ENCODE results near the gene TYW1B. TPM values are rescaled to one million over a fixed set of nuclear protein-coding genes. Genes with fewer than 3 reads are reported as not detected.
"Not testable (repeated sequence)": the region's sequence is repeated elsewhere in the genome, so short reads cannot be mapped to it uniquely, and the experiment has no call there.

Gene TYW1B
- total RNA-seq, 1 donor from 2014 or later = 2.3 TPM

DNA sequence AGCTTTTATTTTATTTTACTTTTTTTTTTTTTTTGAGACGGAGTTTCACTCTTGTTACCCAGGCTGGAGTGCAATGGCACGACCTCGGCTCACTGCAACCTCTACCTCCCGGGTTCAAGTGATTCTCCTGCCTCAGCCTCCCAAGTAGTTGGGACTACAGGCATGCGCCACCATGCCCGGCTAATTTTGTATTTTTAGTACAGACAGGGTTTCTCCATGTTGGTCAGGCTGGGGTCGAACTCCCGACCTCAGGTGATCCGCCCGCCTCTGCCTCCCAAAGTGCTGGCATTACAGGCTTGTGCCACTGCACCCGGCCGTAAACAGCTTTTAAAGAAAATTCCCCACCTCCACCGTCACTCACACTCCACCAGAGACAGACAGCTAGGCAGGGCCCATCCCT, 19.5 kb downstream of the TYW1B start:
- not testable (repeated sequence) for H3K9me3 Mint-ChIP-seq (ENCODE audit: unreplicated experiment); H3K4me1 Mint-ChIP-seq (ENCODE audit: unreplicated experiment); H3K4me3 Mint-ChIP-seq (ENCODE audit: unreplicated experiment); H3K27ac Mint-ChIP-seq (ENCODE audit: unreplicated experiment); DNase-seq (ENCODE audit: extremely low spot score, unreplicated experiment); H3K27me3 Mint-ChIP-seq (ENCODE audit: unreplicated experiment)
- H3K36me3 Mint-ChIP-seq (ENCODE audit: unreplicated experiment) = peaks cover 18% of the 10 kb centered on the region

DNA sequence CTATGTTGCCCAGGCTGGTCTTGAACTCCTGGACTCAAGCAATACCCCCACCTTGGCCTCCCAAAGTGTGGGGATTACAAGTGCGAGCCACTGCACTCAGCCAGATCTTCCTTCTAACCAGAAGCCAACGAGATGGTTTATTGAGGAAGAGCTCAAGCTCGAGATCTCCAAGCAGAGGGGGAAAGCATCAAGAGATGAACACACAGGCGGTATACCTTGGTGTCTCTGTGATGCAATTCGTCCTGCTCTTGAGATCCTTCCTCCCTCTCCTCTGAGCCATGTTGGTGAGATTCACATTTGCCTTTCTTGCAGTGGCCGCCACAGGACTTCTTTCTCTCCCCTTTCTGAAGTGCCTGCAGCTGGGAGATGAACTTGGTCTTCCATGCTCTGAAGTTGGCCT, 21.1 kb downstream of the TYW1B start:
- H3K4me3 Mint-ChIP-seq (ENCODE audit: unreplicated experiment); H3K4me1 Mint-ChIP-seq (ENCODE audit: unreplicated experiment); H3K27ac Mint-ChIP-seq (ENCODE audit: unreplicated experiment); H3K9me3 Mint-ChIP-seq (ENCODE audit: unreplicated experiment); DNase-seq (ENCODE audit: extremely low spot score, unreplicated experiment); H3K27me3 Mint-ChIP-seq (ENCODE audit: unreplicated experiment): not testable (repeated sequence)
- H3K36me3 Mint-ChIP-seq (ENCODE audit: unreplicated experiment) = peaks cover 19% of the 10 kb centered on the region

DNA sequence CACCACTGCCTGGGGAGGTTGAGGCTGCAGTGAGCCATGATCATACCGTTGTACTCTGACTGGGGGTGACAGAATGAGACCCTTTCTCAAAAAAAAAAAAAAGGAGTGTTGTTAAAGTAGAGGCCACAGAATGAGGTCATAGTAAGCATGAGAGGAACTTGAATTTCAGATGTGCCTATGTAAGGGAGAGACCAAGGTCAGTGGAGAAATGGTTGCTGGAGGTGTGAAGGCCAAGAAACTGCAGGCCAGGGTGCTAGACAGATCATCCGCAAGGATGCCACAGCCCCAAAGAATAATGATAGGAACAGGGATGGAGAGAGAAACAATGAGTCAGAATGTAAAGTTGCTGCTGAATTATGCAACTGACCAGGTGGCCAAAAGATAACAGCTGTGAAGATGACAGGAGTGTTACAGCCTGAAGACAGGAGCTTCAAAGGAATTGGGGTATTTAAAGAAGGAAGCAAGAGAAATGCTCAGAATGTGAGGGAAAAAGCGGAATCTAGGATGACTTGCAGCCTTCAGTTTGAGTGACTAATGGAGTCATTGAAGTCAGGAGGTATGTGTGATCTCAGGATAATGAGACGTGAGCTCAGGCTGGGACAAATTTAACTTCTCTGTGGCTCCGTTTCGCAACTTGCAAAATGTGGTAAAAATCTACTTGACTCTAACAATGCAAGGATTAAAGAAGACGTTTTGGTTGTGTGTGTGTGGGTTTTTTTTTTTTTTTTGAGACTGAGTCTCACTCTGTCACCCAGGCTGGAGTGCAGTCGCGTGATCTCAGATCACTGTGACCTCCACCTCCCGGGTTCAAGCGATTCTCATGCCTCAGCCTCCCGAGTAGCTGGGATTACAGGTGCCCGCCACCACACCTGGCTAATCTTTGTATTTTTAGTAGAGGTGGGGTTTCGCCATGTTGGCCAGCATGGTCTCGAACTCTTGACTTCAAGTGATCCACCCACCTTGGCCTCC, 22.2 kb downstream of the TYW1B start:
- DNase-seq (ENCODE audit: extremely low spot score, unreplicated experiment) = no peak
- Mint-ChIP-seq H3K4me3 (ENCODE audit: unreplicated experiment) (no peak overlapping the region), H3K4me1 (ENCODE audit: unreplicated experiment) (peaks cover 9% of the 10 kb centered on the region), H3K9me3 (ENCODE audit: unreplicated experiment) (no peaks in the 10 kb centered on the region), H3K27me3 (ENCODE audit: unreplicated experiment) (no peaks in the 10 kb centered on the region), H3K27ac (ENCODE audit: unreplicated experiment) (no peak overlapping the region), H3K36me3 (ENCODE audit: unreplicated experiment) (peaks cover 19% of the 10 kb centered on the region)
- TF ChIP-seq, protein P1, sequence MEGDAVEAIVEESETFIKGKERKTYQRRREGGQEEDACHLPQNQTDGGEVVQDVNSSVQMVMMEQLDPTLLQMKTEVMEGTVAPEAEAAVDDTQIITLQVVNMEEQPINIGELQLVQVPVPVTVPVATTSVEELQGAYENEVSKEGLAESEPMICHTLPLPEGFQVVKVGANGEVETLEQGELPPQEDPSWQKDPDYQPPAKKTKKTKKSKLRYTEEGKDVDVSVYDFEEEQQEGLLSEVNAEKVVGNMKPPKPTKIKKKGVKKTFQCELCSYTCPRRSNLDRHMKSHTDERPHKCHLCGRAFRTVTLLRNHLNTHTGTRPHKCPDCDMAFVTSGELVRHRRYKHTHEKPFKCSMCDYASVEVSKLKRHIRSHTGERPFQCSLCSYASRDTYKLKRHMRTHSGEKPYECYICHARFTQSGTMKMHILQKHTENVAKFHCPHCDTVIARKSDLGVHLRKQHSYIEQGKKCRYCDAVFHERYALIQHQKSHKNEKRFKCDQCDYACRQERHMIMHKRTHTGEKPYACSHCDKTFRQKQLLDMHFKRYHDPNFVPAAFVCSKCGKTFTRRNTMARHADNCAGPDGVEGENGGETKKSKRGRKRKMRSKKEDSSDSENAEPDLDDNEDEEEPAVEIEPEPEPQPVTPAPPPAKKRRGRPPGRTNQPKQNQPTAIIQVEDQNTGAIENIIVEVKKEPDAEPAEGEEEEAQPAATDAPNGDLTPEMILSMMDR (IDR thresholded peaks at IDR 0.05) = no peak

DNA sequence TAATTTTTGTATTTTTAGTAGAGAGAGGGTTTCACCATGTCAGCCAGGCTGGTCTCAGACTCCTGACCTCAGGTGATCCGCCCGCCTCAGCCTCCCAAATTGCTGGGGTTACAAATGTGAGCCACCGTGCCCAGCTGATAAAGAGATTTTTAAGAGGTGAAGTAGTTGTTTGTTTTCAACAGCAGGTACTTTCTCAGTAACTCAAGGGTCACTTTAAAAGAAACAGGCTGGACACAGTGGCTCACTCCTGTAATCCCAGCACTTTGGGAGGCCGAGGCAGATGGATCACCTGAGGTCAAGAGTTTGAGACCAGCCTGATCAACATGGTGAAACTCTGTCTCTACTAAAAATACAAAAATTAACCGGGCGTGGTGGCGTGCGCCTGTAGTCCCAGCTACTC, 24.2 kb downstream of the TYW1B start:
- peaks cover 11% of the 10 kb centered on the region for H3K4me1 Mint-ChIP-seq (ENCODE audit: unreplicated experiment)
- not testable (repeated sequence) for H3K27me3 Mint-ChIP-seq (ENCODE audit: unreplicated experiment); DNase-seq (ENCODE audit: extremely low spot score, unreplicated experiment); H3K27ac Mint-ChIP-seq (ENCODE audit: unreplicated experiment); H3K4me3 Mint-ChIP-seq (ENCODE audit: unreplicated experiment); H3K9me3 Mint-ChIP-seq (ENCODE audit: unreplicated experiment)
- peaks cover 19% of the 10 kb centered on the region for H3K36me3 Mint-ChIP-seq (ENCODE audit: unreplicated experiment)

DNA sequence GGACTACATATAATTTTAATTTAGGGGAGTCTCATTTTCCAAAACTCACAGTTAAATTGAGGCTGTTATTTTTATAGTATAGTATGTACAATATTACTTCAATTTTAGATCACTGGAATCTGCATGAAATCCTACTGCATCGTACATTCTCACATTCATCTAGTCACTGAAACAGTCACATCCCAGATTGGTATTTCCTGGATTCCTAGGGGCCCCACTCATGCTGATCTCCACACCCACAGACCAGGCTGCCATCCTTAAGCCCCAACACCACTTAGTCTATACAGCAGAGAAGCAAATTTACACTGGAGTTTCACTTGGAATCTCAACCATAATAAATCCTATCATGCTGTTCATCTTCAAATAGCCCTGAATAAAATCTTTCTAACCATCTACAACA, 26.4 kb downstream of the TYW1B start:
- not testable (repeated sequence) for H3K9me3 Mint-ChIP-seq (ENCODE audit: unreplicated experiment); H3K27me3 Mint-ChIP-seq (ENCODE audit: unreplicated experiment); H3K27ac Mint-ChIP-seq (ENCODE audit: unreplicated experiment); H3K4me3 Mint-ChIP-seq (ENCODE audit: unreplicated experiment); DNase-seq (ENCODE audit: extremely low spot score, unreplicated experiment)
- H3K4me1 Mint-ChIP-seq (ENCODE audit: unreplicated experiment) = peaks cover 14% of the 10 kb centered on the region
- H3K36me3 Mint-ChIP-seq (ENCODE audit: unreplicated experiment) = peaks cover 21% of the 10 kb centered on the region

DNA sequence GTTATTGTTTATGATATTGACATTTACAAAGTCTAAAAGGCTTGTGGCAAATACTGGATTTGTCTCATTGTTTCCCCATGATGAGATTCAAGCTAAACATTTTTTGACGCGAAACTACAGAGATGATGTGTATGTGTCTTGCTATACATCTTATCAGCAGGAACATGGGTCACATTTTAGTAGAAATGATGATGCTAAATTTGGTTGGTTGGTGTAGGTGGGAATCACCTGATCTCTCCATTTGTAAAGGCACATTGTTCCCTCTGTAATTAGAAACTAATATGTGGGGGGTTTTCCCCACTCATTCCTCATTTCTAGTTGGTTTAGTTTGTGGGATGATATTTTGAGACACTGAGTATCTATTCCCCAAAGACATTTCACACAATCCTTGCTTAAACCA, 32.6 kb downstream of the TYW1B start:
- not testable (repeated sequence) for H3K27ac Mint-ChIP-seq (ENCODE audit: unreplicated experiment); H3K9me3 Mint-ChIP-seq (ENCODE audit: unreplicated experiment); H3K4me3 Mint-ChIP-seq (ENCODE audit: unreplicated experiment); DNase-seq (ENCODE audit: extremely low spot score, unreplicated experiment); H3K27me3 Mint-ChIP-seq (ENCODE audit: unreplicated experiment); H3K4me1 Mint-ChIP-seq (ENCODE audit: unreplicated experiment)
- H3K36me3 Mint-ChIP-seq (ENCODE audit: unreplicated experiment) = peaks cover 19% of the 10 kb centered on the region

DNA sequence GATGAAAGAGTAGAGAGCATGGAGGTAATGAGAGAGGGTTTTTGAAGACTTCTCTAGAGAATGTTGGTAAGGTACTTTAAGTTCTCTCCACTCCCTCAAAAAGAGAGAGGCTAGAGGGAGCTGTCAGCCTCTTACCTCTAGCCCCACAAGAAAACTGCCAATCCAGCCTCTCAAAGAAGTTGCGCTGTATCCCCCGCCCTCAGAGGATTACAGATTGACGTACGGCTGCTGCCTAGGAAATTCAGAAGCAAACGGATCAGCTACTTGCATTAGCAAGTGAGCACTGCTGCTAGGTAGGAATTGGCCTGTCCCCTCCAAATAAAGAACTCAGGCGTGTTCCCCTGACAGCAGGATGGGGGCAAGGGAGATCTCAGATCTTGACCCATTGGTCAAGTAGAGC, 34.2 kb downstream of the TYW1B start:
- DNase-seq (ENCODE audit: extremely low spot score, unreplicated experiment) = peak; percentile 49
- Mint-ChIP-seq H3K4me3 (ENCODE audit: unreplicated experiment) (no peak overlapping the region), H3K36me3 (ENCODE audit: unreplicated experiment) (peaks cover 19% of the 10 kb centered on the region), H3K27me3 (ENCODE audit: unreplicated experiment) (no peaks in the 10 kb centered on the region), H3K4me1 (ENCODE audit: unreplicated experiment) (peaks cover 3% of the 10 kb centered on the region), H3K27ac (ENCODE audit: unreplicated experiment) (no peak overlapping the region), H3K9me3 (ENCODE audit: unreplicated experiment) (no peaks in the 10 kb centered on the region)
- TF ChIP-seq, protein P1 (IDR thresholded peaks at IDR 0.05) = no peak

DNA sequence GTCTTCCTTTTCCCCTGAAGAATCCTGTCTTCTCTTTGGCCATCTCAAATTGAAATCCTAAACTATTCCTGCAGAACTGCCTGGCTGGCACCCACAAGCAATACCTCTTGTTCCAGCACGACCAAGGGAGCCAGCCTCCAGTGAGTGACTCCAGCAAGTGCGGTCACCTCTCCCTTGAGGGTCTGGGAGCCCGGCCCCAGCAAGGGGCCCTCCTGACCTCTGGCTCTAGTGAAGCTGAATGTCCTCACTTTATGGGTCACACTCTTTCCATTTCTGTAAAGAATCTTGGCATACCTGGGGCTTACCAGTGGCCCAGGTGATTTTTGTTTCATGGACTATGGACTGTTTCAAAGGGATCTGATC, 37.3 kb downstream of the TYW1B start:
- H3K4me3 Mint-ChIP-seq (ENCODE audit: unreplicated experiment); H3K27me3 Mint-ChIP-seq (ENCODE audit: unreplicated experiment); H3K4me1 Mint-ChIP-seq (ENCODE audit: unreplicated experiment): not testable (repeated sequence)

DNA sequence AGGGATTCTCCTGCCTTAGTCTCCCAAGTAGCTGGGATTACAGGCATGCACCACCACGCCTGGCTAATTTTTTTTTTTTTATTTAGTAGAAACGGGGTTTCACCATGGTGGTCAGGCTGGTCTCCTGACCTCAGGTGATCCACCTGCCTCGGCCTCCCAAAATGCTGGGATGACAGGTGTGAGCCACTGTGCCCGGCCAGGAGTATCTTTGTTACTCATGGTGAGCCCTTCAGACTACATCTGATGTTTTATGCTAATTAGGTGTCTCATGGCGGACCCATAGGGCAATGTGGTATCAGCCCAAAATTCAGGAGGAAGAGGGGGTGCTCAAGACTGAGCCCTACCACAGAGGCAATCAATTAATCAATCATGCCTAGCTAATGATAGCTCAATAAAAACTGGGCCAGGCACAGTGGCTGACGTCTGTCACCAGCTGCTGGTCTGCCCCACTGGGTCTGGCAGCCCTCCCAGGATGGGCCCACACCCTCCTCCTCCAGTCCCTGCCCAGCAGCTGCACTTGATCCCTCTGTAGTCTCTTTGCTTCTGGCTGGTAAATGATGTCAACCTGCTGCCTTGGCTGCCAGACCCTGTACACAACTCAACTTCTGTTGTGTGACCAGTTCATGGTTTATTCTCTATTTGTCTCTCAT, 37.8 kb downstream of the TYW1B start:
- H3K27ac Mint-ChIP-seq (ENCODE audit: unreplicated experiment); H3K4me3 Mint-ChIP-seq (ENCODE audit: unreplicated experiment); H3K9me3 Mint-ChIP-seq (ENCODE audit: unreplicated experiment); H3K27me3 Mint-ChIP-seq (ENCODE audit: unreplicated experiment); H3K4me1 Mint-ChIP-seq (ENCODE audit: unreplicated experiment): not testable (repeated sequence)
- H3K36me3 Mint-ChIP-seq (ENCODE audit: unreplicated experiment) = peaks cover 11% of the 10 kb centered on the region
- peak; percentile 53 for DNase-seq (ENCODE audit: extremely low spot score, unreplicated experiment)

More for the DNA sequence above, 37.3 kb downstream of the TYW1B start:
- peaks cover 11% of the 10 kb centered on the region for H3K36me3 Mint-ChIP-seq (ENCODE audit: unreplicated experiment)
- H3K9me3 Mint-ChIP-seq (ENCODE audit: unreplicated experiment); H3K27ac Mint-ChIP-seq (ENCODE audit: unreplicated experiment): not testable (repeated sequence)
- DNase-seq (ENCODE audit: extremely low spot score, unreplicated experiment) = peak; percentile 46
